Osteoblast (primary cell): ENCODE results near the gene SMARCA2. TPM values are rescaled to one million over a fixed set of nuclear protein-coding genes. Genes with fewer than 3 reads are reported as not detected.

ENCODE experiments used
- DNase-seq: peaks from one replicate; pipeline ENCODE4 v3.0.0; 2011; ENCODE audit warnings: low spot score, mixed read lengths; ENCODE audit not compliant: insufficient read length; ENCODE audit errors: missing footprints
- H2AFZ ChIP-seq: 2 replicates; pipeline ENCODE4 v1.6.0; 2011; ENCODE audit warnings: mild to moderate bottlenecking, low read length
- H3K27ac ChIP-seq: 2 replicates; pipeline ENCODE4 v1.5.1; 2011; ENCODE audit warnings: mild to moderate bottlenecking, low read depth, low read length, moderate library complexity
- H3K27me3 ChIP-seq: 2 replicates; pipeline ENCODE4 v1.6.0; 2012; ENCODE audit warnings: mild to moderate bottlenecking, control low read depth, inconsistent platforms, low read length, moderate library complexity; ENCODE audit not compliant: insufficient read depth
- H3K36me3 ChIP-seq: 2 replicates; pipeline ENCODE4 v1.5.1; 2011; ENCODE audit warnings: mild to moderate bottlenecking, low read length, control low read depth, moderate library complexity; ENCODE audit not compliant: insufficient read depth
- H3K4me1 ChIP-seq: 2 replicates; pipeline ENCODE4 v1.5.1; 2011; ENCODE audit warnings: mild to moderate bottlenecking, low read length, control low read depth, moderate library complexity; ENCODE audit not compliant: insufficient read depth
- H3K4me2 ChIP-seq: 2 replicates; pipeline ENCODE4 v1.6.0; 2011; ENCODE audit warnings: mild to moderate bottlenecking, low read length; ENCODE audit not compliant: insufficient read depth
- H3K4me3 ChIP-seq: fragments of 200-600 bp; sonication (generic); 3 replicates; pipeline ENCODE4 v1.5.1; 2012; ENCODE audit warnings: mild to moderate bottlenecking, low read length, inconsistent platforms; ENCODE audit not compliant: insufficient read depth
- H3K79me2 ChIP-seq: 2 replicates; pipeline ENCODE4 v1.6.0; 2012; ENCODE audit warnings: mild to moderate bottlenecking, low read length, control low read depth, inconsistent platforms; ENCODE audit not compliant: insufficient read depth
- H3K9me3 ChIP-seq: 2 replicates; pipeline ENCODE4 v1.5.1; 2011; ENCODE audit warnings: low read depth, low read length, control low read depth
- H4K20me1 ChIP-seq: 2 replicates; pipeline ENCODE4 v1.6.0; 2012; ENCODE audit warnings: mild to moderate bottlenecking, low read length, control low read depth; ENCODE audit not compliant: insufficient read depth
- CTCF ChIP-seq: IDR thresholded peaks from 2 replicates; pipeline ENCODE4 v1.5.1; 2011; ENCODE audit warnings: mild to moderate bottlenecking, low read depth, low read length, moderate library complexity; ENCODE audit errors: extremely low read depth
- total RNA-seq: library from RNA; depleted of rRNA; stranded (reverse); fragments of >200 nt; gene quantifications from 2 replicates; pipeline ENCODE4 v1.2.3, GENCODE V29; 2012

The SMARCA2 gene
- total RNA-seq, 1 donor, result 101 TPM

GRCh38 chr9:2192356-2192979 is 177.3 kb downstream of the SMARCA2 start:
- Histone ChIP-seq H2AFZ (no peak overlapping the region), H3K9me3 (no peaks in the 10 kb centered on the region), H3K79me2 (no peaks in the 10 kb centered on the region), H3K4me3 (no peak overlapping the region), H3K27ac (no peak overlapping the region), H3K4me2 (no peak overlapping the region), H3K27me3 (no peaks in the 10 kb centered on the region), H4K20me1 (no peaks in the 10 kb centered on the region), H3K4me1 (no peaks in the 10 kb centered on the region), H3K36me3 (peaks cover 6% of the 10 kb centered on the region)
- DNase-seq, result no peak
- TF ChIP-seq CTCF, result no peak

- no peaks in the 10 kb centered on the region for H3K9me3 ChIP-seq
- no peak overlapping the region for H3K4me3 ChIP-seq
- H3K27ac ChIP-seq, result no peak overlapping the region
- peaks cover 6% of the 10 kb centered on the region for H3K36me3 ChIP-seq
- no peaks in the 10 kb centered on the region for H3K27me3 ChIP-seq
- no peak overlapping the region for H3K4me2 ChIP-seq
- no peaks in the 10 kb centered on the region for H3K79me2 ChIP-seq
- DNase-seq, result no peak
- no peak overlapping the region for H2AFZ ChIP-seq
- TF ChIP-seq CTCF, result no peak
- H4K20me1 ChIP-seq, result no peaks in the 10 kb centered on the region
- H3K4me1 ChIP-seq, result no peaks in the 10 kb centered on the region
Observed at GRCh38 chr9:2193552-2193951, 178.4 kb downstream of the SMARCA2 start.

GRCh38 chr9:2195211-2195610 is 180.1 kb downstream of the SMARCA2 start:
- Histone ChIP-seq H3K4me1 (no peaks in the 10 kb centered on the region), H3K9me3 (no peaks in the 10 kb centered on the region), H3K27ac (no peak overlapping the region), H3K36me3 (no peaks in the 10 kb centered on the region), H3K79me2 (no peaks in the 10 kb centered on the region), H3K27me3 (no peaks in the 10 kb centered on the region), H3K4me2 (no peak overlapping the region), H4K20me1 (no peaks in the 10 kb centered on the region), H3K4me3 (no peak overlapping the region), H2AFZ (no peak overlapping the region)
- no peak for DNase-seq
- no peak for TF ChIP-seq CTCF

GRCh38 chr9:2196757-2197156 is 181.6 kb downstream of the SMARCA2 start:
- Histone ChIP-seq H3K36me3 (no peaks in the 10 kb centered on the region), H3K4me3 (no peak overlapping the region), H3K9me3 (no peaks in the 10 kb centered on the region), H2AFZ (no peak overlapping the region), H3K27ac (no peak overlapping the region), H3K79me2 (no peaks in the 10 kb centered on the region), H3K27me3 (no peaks in the 10 kb centered on the region), H3K4me1 (no peaks in the 10 kb centered on the region), H3K4me2 (no peak overlapping the region), H4K20me1 (no peaks in the 10 kb centered on the region)
- DNase-seq, result no peak
- no peak for TF ChIP-seq CTCF
